B cell (primary cell): ENCODE results near the gene CDHR2.

Source experiments
- EZH2 ChIP-seq: IDR thresholded peaks from 2 replicates; pipeline ENCODE4 v1.6.1; 2012; ENCODE audit warnings: borderline replicate concordance, low read depth, mild to moderate bottlenecking, moderate library complexity, low read length; ENCODE audit not compliant: insufficient read depth, poor library complexity, severe bottlenecking
- TF ChIP-seq, protein P1 (sequence below): fragments of 200-600 bp; IDR thresholded peaks from one replicate; pipeline ENCODE4 v1.8.0; 2022; ENCODE audit warnings: antibody characterized with exemption, mild to moderate bottlenecking

DNA sequence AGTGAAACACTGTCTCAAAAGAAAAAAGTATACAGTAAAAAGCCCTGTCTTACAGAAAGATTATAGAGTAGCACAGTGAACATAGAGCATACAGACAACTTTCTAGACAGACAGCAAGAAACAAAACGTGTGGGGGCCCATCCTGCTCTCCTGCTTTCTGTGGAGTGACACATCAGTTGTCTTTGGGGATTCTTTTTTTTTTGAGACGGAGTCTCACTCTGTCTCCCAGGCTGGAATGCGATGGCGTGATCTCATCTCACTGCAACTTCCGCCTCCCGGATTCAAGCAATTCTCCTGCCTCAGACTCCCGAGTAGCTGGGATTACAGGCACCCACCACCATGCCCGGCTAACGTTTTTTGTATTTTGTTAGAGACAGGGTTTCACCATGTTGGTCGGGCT is 14.9 kb downstream of the CDHR2 start:
- TF ChIP-seq, protein P1, sequence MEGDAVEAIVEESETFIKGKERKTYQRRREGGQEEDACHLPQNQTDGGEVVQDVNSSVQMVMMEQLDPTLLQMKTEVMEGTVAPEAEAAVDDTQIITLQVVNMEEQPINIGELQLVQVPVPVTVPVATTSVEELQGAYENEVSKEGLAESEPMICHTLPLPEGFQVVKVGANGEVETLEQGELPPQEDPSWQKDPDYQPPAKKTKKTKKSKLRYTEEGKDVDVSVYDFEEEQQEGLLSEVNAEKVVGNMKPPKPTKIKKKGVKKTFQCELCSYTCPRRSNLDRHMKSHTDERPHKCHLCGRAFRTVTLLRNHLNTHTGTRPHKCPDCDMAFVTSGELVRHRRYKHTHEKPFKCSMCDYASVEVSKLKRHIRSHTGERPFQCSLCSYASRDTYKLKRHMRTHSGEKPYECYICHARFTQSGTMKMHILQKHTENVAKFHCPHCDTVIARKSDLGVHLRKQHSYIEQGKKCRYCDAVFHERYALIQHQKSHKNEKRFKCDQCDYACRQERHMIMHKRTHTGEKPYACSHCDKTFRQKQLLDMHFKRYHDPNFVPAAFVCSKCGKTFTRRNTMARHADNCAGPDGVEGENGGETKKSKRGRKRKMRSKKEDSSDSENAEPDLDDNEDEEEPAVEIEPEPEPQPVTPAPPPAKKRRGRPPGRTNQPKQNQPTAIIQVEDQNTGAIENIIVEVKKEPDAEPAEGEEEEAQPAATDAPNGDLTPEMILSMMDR = no peak
- no peak for TF ChIP-seq EZH2
